Chondrocyte (in vitro differentiated cells): Measurements from ENCODE around the gene ARHGAP24. TPM values are rescaled to one million over a fixed set of nuclear protein-coding genes. Genes with fewer than 3 reads are reported as not detected.

ENCODE experiments used
- DNase-seq: peaks from one replicate; pipeline ENCODE4 v3.0.0; 2021; ENCODE audit warnings: mixed read lengths, low spot score
- H3K27ac Mint-ChIP-seq: one replicate; pipeline ENCODE4 v1.8.0; 2021; ENCODE audit warnings: mild to moderate bottlenecking, moderate library complexity, mixed read lengths; ENCODE audit not compliant: unreplicated experiment
- H3K27me3 Mint-ChIP-seq: 2 replicates; pipeline ENCODE4 v1.8.0; 2021; ENCODE audit warnings: low read depth, mixed read lengths
- H3K36me3 Mint-ChIP-seq: 2 replicates; pipeline ENCODE4 v1.8.0; 2021; ENCODE audit warnings: low read depth, mixed read lengths
- H3K4me1 Mint-ChIP-seq: 2 replicates; pipeline ENCODE4 v1.8.0; 2021; ENCODE audit warnings: low read depth, mild to moderate bottlenecking, mixed read lengths
- H3K4me3 Mint-ChIP-seq: one replicate; pipeline ENCODE4 v1.8.0; 2021; ENCODE audit warnings: mild to moderate bottlenecking, moderate library complexity, mixed read lengths; ENCODE audit not compliant: unreplicated experiment
- H3K9me3 Mint-ChIP-seq: 2 replicates; pipeline ENCODE4 v1.8.0; 2021; ENCODE audit warnings: low read depth, mixed read lengths
- CTCF ChIP-seq: fragments of 200-600 bp; sonication (generic); IDR thresholded peaks from 2 replicates; pipeline ENCODE4 v1.5.0; 2021; ENCODE audit warnings: antibody characterized with exemption, mild to moderate bottlenecking, moderate library complexity
- total RNA-seq: library from RNA; stranded (reverse); gene quantifications from 3 replicates; pipeline ENCODE4 v1.2.1, GENCODE V29; 2021

ARHGAP24 gene
- total RNA-seq, 1 donor from 2014 or later = 22.0 TPM

- H3K27ac Mint-ChIP-seq = peak overlapping the region; percentile 92
- H3K36me3 Mint-ChIP-seq = no peaks in the 10 kb centered on the region
- H3K27me3 Mint-ChIP-seq = no peaks in the 10 kb centered on the region
- DNase-seq = no peak
- no peaks in the 10 kb centered on the region for H3K9me3 Mint-ChIP-seq
- peaks cover 53% of the 10 kb centered on the region for H3K4me1 Mint-ChIP-seq
- TF ChIP-seq CTCF = no peak
- no peak overlapping the region for H3K4me3 Mint-ChIP-seq
Observed at GRCh38 chr4:86031927-86032326, 557.0 kb downstream of the ARHGAP24 start.

- DNase-seq = no peak
Observed at GRCh38 chr4:86032476-86033022, 557.6 kb downstream of the ARHGAP24 start.

GRCh38 chr4:86033171-86033570, 558.2 kb downstream of the ARHGAP24 start:
- DNase-seq = peak; percentile 63
- H3K4me1 Mint-ChIP-seq = peaks cover 66% of the 10 kb centered on the region
- TF ChIP-seq CTCF = peak; percentile 29
- no peaks in the 10 kb centered on the region for H3K36me3 Mint-ChIP-seq
- peak overlapping the region; percentile 45 for H3K4me3 Mint-ChIP-seq
- H3K27ac Mint-ChIP-seq = peak overlapping the region; percentile 92
- H3K27me3 Mint-ChIP-seq = no peaks in the 10 kb centered on the region
- no peaks in the 10 kb centered on the region for H3K9me3 Mint-ChIP-seq

More at GRCh38 chr4:86032476-86033022, 557.6 kb downstream of the ARHGAP24 start:
- Mint-ChIP-seq H3K36me3 (no peaks in the 10 kb centered on the region), H3K4me3 (peak overlapping the region; percentile 33), H3K27me3 (no peaks in the 10 kb centered on the region), H3K4me1 (peaks cover 59% of the 10 kb centered on the region), H3K9me3 (no peaks in the 10 kb centered on the region), H3K27ac (peak overlapping the region; percentile 92)
- TF ChIP-seq CTCF = no peak

- DNase-seq = no peak
- Mint-ChIP-seq H3K9me3 (no peaks in the 10 kb centered on the region), H3K36me3 (no peaks in the 10 kb centered on the region), H3K27ac (peak overlapping the region; percentile 25), H3K4me1 (peaks cover 66% of the 10 kb centered on the region), H3K4me3 (no peak overlapping the region), H3K27me3 (no peaks in the 10 kb centered on the region)
- no peak for TF ChIP-seq CTCF
Observed at GRCh38 chr4:86034616-86035015, 559.7 kb downstream of the ARHGAP24 start.

GRCh38 chr4:86035688-86036087, 560.7 kb downstream of the ARHGAP24 start:
- H3K27me3 Mint-ChIP-seq = no peaks in the 10 kb centered on the region
- peaks cover 3% of the 10 kb centered on the region for H3K36me3 Mint-ChIP-seq
- no peak for TF ChIP-seq CTCF
- peaks cover 66% of the 10 kb centered on the region for H3K4me1 Mint-ChIP-seq
- H3K27ac Mint-ChIP-seq = peak overlapping the region; percentile 0
- DNase-seq = no peak
- no peak overlapping the region for H3K4me3 Mint-ChIP-seq
- no peaks in the 10 kb centered on the region for H3K9me3 Mint-ChIP-seq
